ENCODE measurements around the gene CRCP.
A peak's percentile ranks its signal among the peaks of the same experiment; 100 is the strongest.
"Not testable (repeated sequence)": the region's sequence is repeated elsewhere in the genome, so short reads cannot be mapped to it uniquely, and the experiment has no call there.

The CRCP gene

DNA sequence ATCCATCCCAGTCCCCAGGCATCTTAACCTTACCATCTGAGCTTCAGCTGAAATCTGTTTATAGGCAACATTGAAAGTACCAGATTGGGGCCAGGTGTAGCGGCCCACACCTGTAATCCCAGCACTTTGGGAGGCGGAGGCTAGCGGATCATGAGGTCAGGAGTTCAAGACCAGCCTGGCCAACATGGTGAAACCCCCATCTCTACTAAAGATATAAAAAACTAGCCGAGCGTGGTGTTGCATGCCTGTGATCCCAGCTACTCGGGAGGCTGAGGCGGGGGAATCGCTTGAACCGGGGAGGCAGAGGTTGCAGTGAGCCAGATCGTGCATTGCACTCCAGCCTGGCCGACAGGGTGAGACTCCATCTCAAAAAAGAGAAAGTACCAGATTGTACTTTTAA is 39.0 kb downstream of the CRCP start:
- DNase-seq: no peak
- peaks cover 53% of the 10 kb centered on the region for H3K36me3 Mint-ChIP-seq
- no peaks in the 10 kb centered on the region for H3K9me3 Mint-ChIP-seq
- no peaks in the 10 kb centered on the region for H3K27me3 Mint-ChIP-seq
- CTCF ChIA-PET: no interaction called here
- H3K4me3 Mint-ChIP-seq: no peak overlapping the region
- peak overlapping the region; percentile 21 for H3K27ac Mint-ChIP-seq
- H3K4me1 Mint-ChIP-seq: peaks cover 18% of the 10 kb centered on the region

- CTCF ChIA-PET, H3K9me3 Mint-ChIP-seq, H3K4me3 Mint-ChIP-seq, H3K4me1 Mint-ChIP-seq, DNase-seq, H3K27ac Mint-ChIP-seq, H3K27me3 Mint-ChIP-seq: not testable (repeated sequence)
- peaks cover 47% of the 10 kb centered on the region for H3K36me3 Mint-ChIP-seq
Observed at GRCh38 chr7:66156035-66156434, 41.4 kb downstream of the CRCP start.

DNA sequence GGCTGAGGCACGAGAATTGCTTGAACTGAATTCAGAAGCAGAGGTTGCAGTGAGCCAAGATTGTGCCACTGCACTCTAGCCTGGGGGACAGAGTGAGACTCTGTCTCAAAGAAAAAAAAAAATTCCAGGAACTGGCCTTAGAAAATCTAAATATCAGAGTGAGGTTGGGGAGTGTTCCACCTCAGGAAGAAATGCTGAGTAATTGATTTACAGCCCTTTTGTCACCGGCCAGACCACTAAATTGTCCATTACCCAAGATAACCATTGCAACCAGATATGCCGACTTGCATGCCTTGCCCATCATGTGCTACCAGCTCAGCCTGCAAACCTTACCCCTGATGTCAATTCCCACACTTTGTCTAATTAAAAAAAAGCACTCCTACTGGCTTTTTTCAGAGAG is 42.4 kb downstream of the CRCP start:
- Mint-ChIP-seq H3K9me3 (no peaks in the 10 kb centered on the region), H3K4me3 (no peak overlapping the region), H3K36me3 (peaks cover 44% of the 10 kb centered on the region), H3K4me1 (no peaks in the 10 kb centered on the region), H3K27ac (no peak overlapping the region), H3K27me3 (no peaks in the 10 kb centered on the region)
- CTCF ChIA-PET: no interaction called here
- DNase-seq: no peak

- H3K4me1 Mint-ChIP-seq: no peaks in the 10 kb centered on the region
- H3K9me3 Mint-ChIP-seq: no peaks in the 10 kb centered on the region
- H3K27me3 Mint-ChIP-seq: no peaks in the 10 kb centered on the region
- H3K36me3 Mint-ChIP-seq: peaks cover 13% of the 10 kb centered on the region
- no peak overlapping the region for H3K4me3 Mint-ChIP-seq
- CTCF ChIA-PET: no interaction called here
- no peak overlapping the region for H3K27ac Mint-ChIP-seq
- DNase-seq: no peak
Observed at GRCh38 chr7:66162622-66163021, 48.0 kb downstream of the CRCP start.

GRCh38 chr7:66163186-66163610 is 48.6 kb downstream of the CRCP start:
- H3K27me3 Mint-ChIP-seq: no peaks in the 10 kb centered on the region
- no peaks in the 10 kb centered on the region for H3K9me3 Mint-ChIP-seq
- CTCF ChIA-PET: no interaction called here
- H3K4me1 Mint-ChIP-seq: no peaks in the 10 kb centered on the region
- no peak for DNase-seq
- H3K4me3 Mint-ChIP-seq: no peak overlapping the region
- no peak overlapping the region for H3K27ac Mint-ChIP-seq
- peaks cover 10% of the 10 kb centered on the region for H3K36me3 Mint-ChIP-seq

- no peak overlapping the region for H3K27ac Mint-ChIP-seq
Observed at GRCh38 chr7:66164356-66164755, 49.7 kb downstream of the CRCP start.

DNA sequence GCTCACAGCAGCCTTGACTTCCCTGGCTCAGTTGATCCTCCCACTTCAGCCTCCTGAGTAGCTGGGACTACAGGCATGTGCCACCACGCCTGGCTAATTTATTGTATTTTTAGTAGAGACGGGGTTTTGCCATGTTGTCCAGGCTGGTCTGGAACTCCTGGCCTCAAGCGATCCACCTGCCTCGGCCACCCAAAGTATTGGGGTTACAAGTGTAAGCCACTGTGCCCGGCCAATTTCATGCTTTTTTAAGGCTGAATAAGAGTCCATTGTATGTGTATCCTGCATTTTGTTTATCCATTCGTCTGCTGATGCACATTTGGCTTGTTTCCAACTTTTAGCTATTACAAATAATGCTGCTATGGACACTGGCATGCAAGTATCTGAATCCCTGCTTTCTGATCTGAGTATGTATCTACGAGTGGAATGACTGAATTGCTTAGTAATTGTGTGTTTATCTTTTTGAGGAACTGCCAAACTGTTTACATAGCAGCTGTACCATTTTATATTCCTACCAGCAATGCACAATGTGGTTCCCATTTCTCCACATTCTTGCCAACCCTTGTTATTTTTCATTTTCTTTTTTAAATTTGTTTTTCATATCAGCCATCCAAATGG is 53.2 kb downstream of the CRCP start:
- H3K27me3 Mint-ChIP-seq: no peaks in the 10 kb centered on the region
- no peaks in the 10 kb centered on the region for H3K9me3 Mint-ChIP-seq
- H3K4me3 Mint-ChIP-seq: no peak overlapping the region
- no peak for DNase-seq
- H3K36me3 Mint-ChIP-seq: no peaks in the 10 kb centered on the region
- CTCF ChIA-PET: no interaction called here
- H3K4me1 Mint-ChIP-seq: no peaks in the 10 kb centered on the region
- H3K27ac Mint-ChIP-seq: no peak overlapping the region

More at GRCh38 chr7:66164356-66164755, 49.7 kb downstream of the CRCP start:
- Mint-ChIP-seq H3K4me1 (no peaks in the 10 kb centered on the region), H3K9me3 (no peaks in the 10 kb centered on the region), H3K4me3 (no peak overlapping the region), H3K27me3 (no peaks in the 10 kb centered on the region), H3K36me3 (peaks cover 5% of the 10 kb centered on the region)
- CTCF ChIA-PET: no interaction called here
- DNase-seq: no peak

GRCh38 chr7:66169616-66170015 is 55.0 kb downstream of the CRCP start:
- CTCF ChIA-PET: no interaction called here
- H3K9me3 Mint-ChIP-seq: no peaks in the 10 kb centered on the region
- H3K4me1 Mint-ChIP-seq: no peaks in the 10 kb centered on the region
- no peak for DNase-seq
- no peak overlapping the region for H3K4me3 Mint-ChIP-seq
- H3K27me3 Mint-ChIP-seq: no peaks in the 10 kb centered on the region
- H3K36me3 Mint-ChIP-seq: no peaks in the 10 kb centered on the region
- H3K27ac Mint-ChIP-seq: no peak overlapping the region

GRCh38 chr7:66170309-66171231 is 55.9 kb downstream of the CRCP start:
- Mint-ChIP-seq H3K9me3 (no peaks in the 10 kb centered on the region), H3K27ac (no peak overlapping the region), H3K27me3 (no peaks in the 10 kb centered on the region), H3K36me3 (no peaks in the 10 kb centered on the region), H3K4me3 (no peak overlapping the region), H3K4me1 (no peaks in the 10 kb centered on the region)
- CTCF ChIA-PET: no interaction called here
- DNase-seq: no peak

GRCh38 chr7:66172536-66173401 is 58.1 kb downstream of the CRCP start:
- H3K9me3 Mint-ChIP-seq, H3K4me3 Mint-ChIP-seq, H3K4me1 Mint-ChIP-seq, H3K27ac Mint-ChIP-seq, DNase-seq, H3K27me3 Mint-ChIP-seq, CTCF ChIA-PET, H3K36me3 Mint-ChIP-seq: not testable (repeated sequence)

DNA sequence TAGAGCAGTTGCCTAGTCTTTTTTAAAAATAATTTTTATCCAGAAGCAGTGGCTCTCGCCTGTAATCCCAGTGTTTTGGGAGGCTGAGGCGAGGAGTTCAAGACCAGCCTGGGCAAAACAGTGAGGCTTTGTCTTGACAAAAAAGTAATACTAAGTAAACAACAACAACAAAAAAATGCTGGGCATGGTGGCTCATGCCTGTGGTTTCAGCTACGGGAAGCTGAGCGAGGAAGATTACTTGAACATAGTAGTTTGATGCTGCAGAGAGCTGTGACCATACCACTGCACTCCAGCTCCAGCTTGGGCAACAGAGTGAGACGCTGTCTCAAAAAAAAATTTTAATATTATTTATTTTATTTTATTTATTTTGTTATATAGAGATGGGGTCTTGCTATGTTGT is 59.2 kb downstream of the CRCP start:
- Mint-ChIP-seq H3K27me3 (no peaks in the 10 kb centered on the region), H3K36me3 (no peaks in the 10 kb centered on the region), H3K4me3 (no peak overlapping the region), H3K4me1 (no peaks in the 10 kb centered on the region), H3K27ac (no peak overlapping the region), H3K9me3 (peaks cover 4% of the 10 kb centered on the region)
- no peak for DNase-seq
- CTCF ChIA-PET: no interaction called here

DNA sequence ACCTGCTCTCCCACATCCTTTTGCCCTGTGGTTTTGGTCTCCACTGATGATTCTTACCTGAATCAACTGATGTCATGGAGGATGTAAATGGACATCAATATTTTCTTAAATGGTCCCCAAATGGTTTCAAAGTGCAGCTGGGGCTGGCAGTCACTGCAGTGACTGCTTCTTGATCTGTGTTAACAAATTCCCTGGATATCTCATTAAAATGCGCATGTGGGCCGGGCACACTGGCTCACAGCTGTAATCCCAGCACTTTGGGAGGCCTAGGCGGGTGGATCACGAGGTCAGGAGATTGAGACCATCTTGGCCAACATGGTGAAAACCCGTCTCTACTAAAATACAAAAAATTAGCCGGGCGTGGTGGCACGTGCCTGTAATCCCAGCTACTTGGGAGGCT is 60.4 kb downstream of the CRCP start:
- DNase-seq, CTCF ChIA-PET, H3K27ac Mint-ChIP-seq, H3K9me3 Mint-ChIP-seq, H3K36me3 Mint-ChIP-seq, H3K27me3 Mint-ChIP-seq, H3K4me1 Mint-ChIP-seq, H3K4me3 Mint-ChIP-seq: not testable (repeated sequence)

GRCh38 chr7:66176914-66177313 is 62.3 kb downstream of the CRCP start:
- no peaks in the 10 kb centered on the region for H3K27me3 Mint-ChIP-seq
- H3K4me1 Mint-ChIP-seq: no peaks in the 10 kb centered on the region
- DNase-seq: no peak
- H3K36me3 Mint-ChIP-seq: no peaks in the 10 kb centered on the region
- H3K4me3 Mint-ChIP-seq: no peak overlapping the region
- no peak overlapping the region for H3K27ac Mint-ChIP-seq
- CTCF ChIA-PET: no interaction called here
- H3K9me3 Mint-ChIP-seq: peaks cover 4% of the 10 kb centered on the region

- Mint-ChIP-seq H3K9me3 (peaks cover 4% of the 10 kb centered on the region), H3K4me1 (no peaks in the 10 kb centered on the region), H3K36me3 (no peaks in the 10 kb centered on the region), H3K27me3 (no peaks in the 10 kb centered on the region), H3K4me3 (no peak overlapping the region), H3K27ac (no peak overlapping the region)
- DNase-seq: no peak
- CTCF ChIA-PET: no interaction called here
Observed at GRCh38 chr7:66178258-66178657, 63.6 kb downstream of the CRCP start.

Data from activated naive CD4-positive, alpha-beta T cell treated with anti-CD3 and anti-CD28 coated beads, Interleukin-2, amount 10 ng/mL, durations not matched to agents 7 days and 5 days (primary cell).